NCI-H2107 (cell line): ENCODE results near the gene ACER1.
"Not testable (repeated sequence)": the region's sequence is repeated elsewhere in the genome, so short reads cannot be mapped to it uniquely, and the experiment has no call there.

Experiments
- DNase-seq: peaks from one replicate; lab custom pipeline; 2025; lab: John Stamatoyannopoulos, UW

ACER1 gene

GRCh38 chr19:6355321-6356040 lies 22.1 kb upstream of the ACER1 start:
- not testable (repeated sequence) for DNase-seq

GRCh38 chr19:6354098-6354674 lies 20.8 kb upstream of the ACER1 start:
- DNase-seq, result no peak

- no peak for DNase-seq
Observed at GRCh38 chr19:6352381-6353165, 19.2 kb upstream of the ACER1 start.

- no peak for DNase-seq
Observed at GRCh38 chr19:6350688-6351087, 17.3 kb upstream of the ACER1 start.

GRCh38 chr19:6349271-6349670 lies 15.9 kb upstream of the ACER1 start:
- DNase-seq, result not testable (repeated sequence)

GRCh38 chr19:6343462-6343861 lies 10.1 kb upstream of the ACER1 start:
- DNase-seq, result no peak

GRCh38 chr19:6340493-6341201 lies 7.2 kb upstream of the ACER1 start:
- DNase-seq, result no peak

GRCh38 chr19:6334490-6335285 lies 1.3 kb upstream of the ACER1 start:
- no peak for DNase-seq

GRCh38 chr19:6326815-6327214 lies 6.6 kb downstream of the ACER1 start:
- no peak for DNase-seq

- no peak for DNase-seq
Observed at GRCh38 chr19:6325614-6326013, 7.8 kb downstream of the ACER1 start.

GRCh38 chr19:6324757-6325156 lies 8.7 kb downstream of the ACER1 start:
- DNase-seq, result no peak

- no peak for DNase-seq
Observed at GRCh38 chr19:6322284-6322683, 11.1 kb downstream of the ACER1 start.

- no peak for DNase-seq
Observed at GRCh38 chr19:6319376-6319775, 14.0 kb downstream of the ACER1 start.

- no peak for DNase-seq
Observed at GRCh38 chr19:6318772-6319171, 14.6 kb downstream of the ACER1 start.

- DNase-seq, result not testable (repeated sequence)
Observed at GRCh38 chr19:6315646-6316045, 17.8 kb downstream of the ACER1 start.

GRCh38 chr19:6313398-6313969 lies 19.9 kb downstream of the ACER1 start:
- DNase-seq, result no peak

- no peak for DNase-seq
Observed at GRCh38 chr19:6312018-6312417, 21.4 kb downstream of the ACER1 start.

GRCh38 chr19:6298413-6298812 lies 35.0 kb downstream of the ACER1 start:
- no peak for DNase-seq

GRCh38 chr19:6297202-6297601 lies 36.2 kb downstream of the ACER1 start:
- DNase-seq, result no peak

GRCh38 chr19:6292006-6292405 lies 41.4 kb downstream of the ACER1 start:
- no peak for DNase-seq

- DNase-seq, result no peak
Observed at GRCh38 chr19:6288737-6289136, 44.7 kb downstream of the ACER1 start.
